RWPE2 (cell line): ENCODE measurements around the gene SNHG17.

Source experiments
- ATAC-seq: fragments of 200-7000 bp; cut with Tn5 transposase; 3 replicates; pipeline ENCODE4 v1.9.1; 2021; ENCODE audit warnings: low read depth
- DNase-seq: peaks from one replicate; pipeline ENCODE4 v3.0.0-alpha.2; 2020; ENCODE audit warnings: low spot score
- H3K27ac ChIP-seq: fragments of 450-650 bp; 2 replicates; pipeline ENCODE4 v1.5.1; 2017; ENCODE audit warnings: mild to moderate bottlenecking; ENCODE audit not compliant: poor library complexity, severe bottlenecking
- H3K27me3 ChIP-seq: fragments of 250-450 bp; sonication (Bioruptor Pico); 2 replicates; pipeline ENCODE4 v1.5.1; 2021; ENCODE audit warnings: mild to moderate bottlenecking, moderate library complexity; ENCODE audit not compliant: insufficient read depth, poor library complexity, severe bottlenecking
- H3K36me3 ChIP-seq: fragments of 250-450 bp; sonication (Bioruptor Pico); 2 replicates; pipeline ENCODE4 v1.5.1; 2020; ENCODE audit warnings: low read depth, mild to moderate bottlenecking, moderate library complexity
- H3K4me1 ChIP-seq: fragments of 250-450 bp; sonication (Bioruptor Pico); 2 replicates; pipeline ENCODE4 v1.5.1; 2021; ENCODE audit warnings: mild to moderate bottlenecking, moderate library complexity; ENCODE audit not compliant: insufficient read depth, poor library complexity, severe bottlenecking
- H3K4me3 ChIP-seq: fragments of 250-450 bp; sonication (Bioruptor Pico); 2 replicates; pipeline ENCODE4 v1.5.1; 2021; ENCODE audit warnings: mild to moderate bottlenecking, moderate library complexity; ENCODE audit not compliant: severe bottlenecking
- H3K9me3 ChIP-seq: fragments of 250-450 bp; sonication (Bioruptor Pico); 2 replicates; pipeline ENCODE4 v1.5.1; 2021; ENCODE audit warnings: mild to moderate bottlenecking, moderate library complexity; ENCODE audit not compliant: severe bottlenecking
- CTCF ChIP-seq: fragments of 450-650 bp; IDR thresholded peaks from one replicate; pipeline ENCODE4 v1.5.1; 2017; ENCODE audit warnings: mild to moderate bottlenecking, moderate library complexity; ENCODE audit not compliant: poor library complexity, severe bottlenecking

The SNHG17 gene

DNA sequence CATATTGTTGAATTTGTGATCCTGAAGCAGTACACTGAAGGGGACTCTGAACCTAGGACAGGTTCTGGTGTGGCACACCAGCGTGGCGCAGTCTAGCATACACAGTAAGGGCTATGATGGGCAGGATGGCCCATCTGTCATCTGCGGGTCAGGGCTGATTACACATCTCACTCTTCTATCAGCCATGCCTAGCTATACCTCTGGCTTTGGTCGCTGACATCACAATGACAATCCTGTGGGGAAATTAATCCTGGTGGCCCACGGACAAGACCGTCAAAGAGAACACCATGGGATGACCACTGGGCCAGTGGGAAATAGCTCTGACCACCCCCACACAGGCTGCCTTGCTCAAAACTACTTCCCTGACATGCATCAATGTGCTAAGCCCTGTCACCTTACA is 2.8 kb downstream of the SNHG17 start:
- H3K27me3 ChIP-seq: no peaks in the 10 kb centered on the region
- no peak overlapping the region for H3K27ac ChIP-seq
- H3K9me3 ChIP-seq: no peaks in the 10 kb centered on the region
- peaks cover 77% of the 10 kb centered on the region for H3K36me3 ChIP-seq
- no peak for ATAC-seq
- H3K4me3 ChIP-seq: no peak overlapping the region
- no peak for TF ChIP-seq CTCF
- H3K4me1 ChIP-seq: peaks cover 11% of the 10 kb centered on the region
- no peak for DNase-seq

DNA sequence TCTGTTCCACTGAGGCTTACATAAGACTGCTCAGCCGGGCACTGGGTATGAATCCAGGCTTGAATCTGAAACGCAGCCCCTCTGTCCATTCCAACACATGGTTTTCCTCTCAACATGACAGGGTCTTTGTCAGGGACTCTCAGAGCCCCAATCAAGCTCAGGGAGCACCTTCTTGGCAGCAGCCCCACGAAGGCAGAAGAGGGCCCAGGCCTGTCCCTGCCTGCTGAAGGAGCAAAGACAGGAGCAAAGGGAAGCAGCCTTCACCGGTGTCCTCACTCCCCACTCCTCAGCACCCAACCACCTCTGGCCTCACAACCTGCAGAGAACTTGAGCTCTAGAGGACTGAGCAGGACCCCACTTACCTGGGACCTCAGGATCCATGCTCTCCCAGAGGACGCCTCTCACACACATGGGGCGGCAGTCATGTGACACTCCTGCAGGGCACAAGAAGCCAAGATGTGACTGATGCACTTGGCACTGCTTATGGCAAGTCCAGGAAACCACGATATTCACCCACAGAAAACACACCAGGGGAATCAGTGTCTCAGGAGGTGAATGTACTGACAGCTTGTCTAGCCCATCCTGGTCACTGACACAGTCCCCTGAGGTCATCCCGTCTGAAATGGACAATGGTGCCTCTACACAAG is 4.3 kb downstream of the SNHG17 start:
- no peak for TF ChIP-seq CTCF
- Histone ChIP-seq H3K4me1 (peaks cover 22% of the 10 kb centered on the region), H3K4me3 (no peak overlapping the region), H3K27me3 (no peaks in the 10 kb centered on the region), H3K9me3 (no peaks in the 10 kb centered on the region), H3K27ac (no peak overlapping the region), H3K36me3 (peaks cover 92% of the 10 kb centered on the region)
- ATAC-seq (no peak), DNase-seq (no peak)

DNA sequence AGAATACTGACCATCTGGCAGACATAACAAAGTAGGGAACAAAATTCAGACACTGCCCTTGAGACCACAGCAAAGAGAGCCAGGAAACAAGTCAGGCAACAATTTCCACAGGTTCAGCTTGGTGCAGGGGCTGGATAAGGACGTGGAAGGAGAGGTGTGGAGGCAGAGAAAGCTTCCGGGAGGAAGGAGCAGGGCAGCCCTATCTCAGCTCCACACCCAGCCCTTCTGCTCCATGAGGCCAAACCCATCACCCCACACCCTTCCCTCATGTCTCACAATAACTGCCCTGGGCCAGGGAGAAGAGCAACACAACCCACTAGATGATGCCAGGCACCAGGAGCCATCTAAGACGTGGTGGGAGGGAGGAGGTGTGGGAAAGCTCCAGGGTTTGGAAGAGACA is 5.8 kb downstream of the SNHG17 start:
- peaks cover 100% of the 10 kb centered on the region for H3K36me3 ChIP-seq
- DNase-seq: no peak
- H3K27me3 ChIP-seq: no peaks in the 10 kb centered on the region
- no peak overlapping the region for H3K27ac ChIP-seq
- no peak for ATAC-seq
- peaks cover 22% of the 10 kb centered on the region for H3K4me1 ChIP-seq
- H3K4me3 ChIP-seq: no peak overlapping the region
- H3K9me3 ChIP-seq: no peaks in the 10 kb centered on the region
- no peak for TF ChIP-seq CTCF

DNA sequence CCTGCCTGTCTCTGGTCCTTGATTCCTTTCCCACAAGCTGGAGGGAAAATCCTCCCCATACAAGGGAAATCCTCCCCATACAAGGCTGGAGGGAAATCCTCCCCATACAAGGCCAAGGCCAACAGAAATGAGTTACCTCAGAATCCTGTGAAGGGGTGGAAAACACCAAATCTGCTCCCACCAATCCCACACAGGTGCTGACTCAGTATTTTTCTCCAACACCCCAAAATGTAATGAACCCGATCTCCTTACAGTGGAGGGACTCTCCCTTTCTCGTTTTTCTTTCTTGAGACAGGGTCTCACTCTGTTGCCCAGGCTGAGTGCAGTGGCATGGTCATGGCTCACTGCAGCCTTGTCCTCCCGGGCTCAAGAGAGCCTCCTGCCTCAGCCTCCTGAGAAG is 6.3 kb downstream of the SNHG17 start:
- H3K36me3 ChIP-seq: peaks cover 100% of the 10 kb centered on the region
- no peak overlapping the region for H3K4me3 ChIP-seq
- no peak for TF ChIP-seq CTCF
- ATAC-seq (no peak), DNase-seq (no peak)
- no peak overlapping the region for H3K27ac ChIP-seq
- H3K4me1 ChIP-seq: peaks cover 21% of the 10 kb centered on the region
- no peaks in the 10 kb centered on the region for H3K9me3 ChIP-seq
- no peaks in the 10 kb centered on the region for H3K27me3 ChIP-seq

GRCh38 chr20:38427655-38428023 is 7.5 kb downstream of the SNHG17 start:
- H3K27me3 ChIP-seq: no peaks in the 10 kb centered on the region
- DNase-seq (no peak), ATAC-seq (no peak)
- H3K27ac ChIP-seq: no peak overlapping the region
- H3K4me1 ChIP-seq: peaks cover 12% of the 10 kb centered on the region
- peaks cover 100% of the 10 kb centered on the region for H3K36me3 ChIP-seq
- no peak for TF ChIP-seq CTCF
- H3K9me3 ChIP-seq: no peaks in the 10 kb centered on the region
- no peak overlapping the region for H3K4me3 ChIP-seq
